ENCODE data around the gene PLSCR5. TPM values are rescaled to one million over a fixed set of nuclear protein-coding genes. Genes with fewer than 3 reads are reported as not detected.

PLSCR5 gene
- total and polyA plus RNA-seq, 2 donors (not counting 1 experiment from before 2014, with no cell fraction given), result not detected

GRCh38 chr3:146539315-146539714, 65.8 kb downstream of the PLSCR5 start:
- H2AFZ ChIP-seq (ENCODE audit: low read length), result no peak overlapping the region
- H3K9me3 ChIP-seq (ENCODE audit: control insufficient read depth, insufficient read depth, low read depth, low read length), result no peaks in the 10 kb centered on the region
- H3K27ac ChIP-seq (ENCODE audit: insufficient read depth, low read length), result no peak overlapping the region
- H3K9ac ChIP-seq (ENCODE audit: insufficient read depth, low read length), result no peak overlapping the region
- no peak for DNase-seq (ENCODE audit: low read depth in 2 of 2)
- peaks cover 19% of the 10 kb centered on the region for H3K79me2 ChIP-seq (ENCODE audit: control insufficient read depth, insufficient read depth, low read length)
- peaks cover 2% of the 10 kb centered on the region for H3K4me1 ChIP-seq (ENCODE audit: control insufficient read depth, extremely low read depth, insufficient read depth, low read length)
- TF ChIP-seq CTCF (conservative IDR thresholded peaks at IDR 0.05 in 1 of 2, IDR thresholded peaks at IDR 0.05 in 1 of 2; ENCODE audit: low read depth in 1 of 2, low read length in 2 of 2) (no peak), EZH2 (IDR thresholded peaks at IDR 0.05; ENCODE audit: low read length, missing control alignments) (no peak)
- no peak overlapping the region for H3K4me3 ChIP-seq (replicated peaks in 1 of 4; ENCODE audit: control extremely low read depth in 1 of 4, insufficient read depth in 1 of 4, low read depth in 3 of 4, low read length in 4 of 4)
- H3K4me2 ChIP-seq (ENCODE audit: extremely low read depth, insufficient read depth, low read length), result no peak overlapping the region
- H3K36me3 ChIP-seq (ENCODE audit: control insufficient read depth, insufficient read depth, low read length), result no peaks in the 10 kb centered on the region
- no peaks in the 10 kb centered on the region for H3K27me3 ChIP-seq (ENCODE audit: control insufficient read depth, insufficient read depth, low read length)
- H4K20me1 ChIP-seq (ENCODE audit: control insufficient read depth, extremely low read depth, insufficient read depth, low read length), result no peaks in the 10 kb centered on the region

GRCh38 chr3:146537603-146538002, 67.5 kb downstream of the PLSCR5 start:
- Histone ChIP-seq H3K4me2 (ENCODE audit: extremely low read depth, insufficient read depth, low read length) (no peak overlapping the region), H3K9ac (ENCODE audit: insufficient read depth, low read length) (no peak overlapping the region), H4K20me1 (ENCODE audit: control insufficient read depth, extremely low read depth, insufficient read depth, low read length) (no peaks in the 10 kb centered on the region), H3K4me1 (ENCODE audit: control insufficient read depth, extremely low read depth, insufficient read depth, low read length) (peaks cover 2% of the 10 kb centered on the region), H3K27me3 (ENCODE audit: control insufficient read depth, insufficient read depth, low read length) (no peaks in the 10 kb centered on the region), H3K4me3 (replicated peaks in 1 of 4; ENCODE audit: control extremely low read depth in 1 of 4, insufficient read depth in 1 of 4, low read depth in 3 of 4, low read length in 4 of 4) (no peak overlapping the region), H3K27ac (ENCODE audit: insufficient read depth, low read length) (no peak overlapping the region), H2AFZ (ENCODE audit: low read length) (no peak overlapping the region), H3K9me3 (ENCODE audit: control insufficient read depth, insufficient read depth, low read depth, low read length) (no peaks in the 10 kb centered on the region), H3K79me2 (ENCODE audit: control insufficient read depth, insufficient read depth, low read length) (peaks cover 14% of the 10 kb centered on the region), H3K36me3 (ENCODE audit: control insufficient read depth, insufficient read depth, low read length) (no peaks in the 10 kb centered on the region)
- peak in 1 of 2 donors; percentile 16 for DNase-seq (ENCODE audit: low read depth in 2 of 2)
- TF ChIP-seq EZH2 (IDR thresholded peaks at IDR 0.05; ENCODE audit: low read length, missing control alignments), result no peak
- no peak for TF ChIP-seq CTCF (conservative IDR thresholded peaks at IDR 0.05 in 1 of 2, IDR thresholded peaks at IDR 0.05 in 1 of 2; ENCODE audit: low read depth in 1 of 2, low read length in 2 of 2)

- H3K27ac ChIP-seq (ENCODE audit: insufficient read depth, low read length), result no peak overlapping the region
- H4K20me1 ChIP-seq (ENCODE audit: control insufficient read depth, extremely low read depth, insufficient read depth, low read length), result no peaks in the 10 kb centered on the region
- H3K9me3 ChIP-seq (ENCODE audit: control insufficient read depth, insufficient read depth, low read depth, low read length), result no peaks in the 10 kb centered on the region
- no peaks in the 10 kb centered on the region for H3K27me3 ChIP-seq (ENCODE audit: control insufficient read depth, insufficient read depth, low read length)
- H3K9ac ChIP-seq (ENCODE audit: insufficient read depth, low read length), result no peak overlapping the region
- no peaks in the 10 kb centered on the region for H3K36me3 ChIP-seq (ENCODE audit: control insufficient read depth, insufficient read depth, low read length)
- peak in 1 of 2 donors; percentile 81 for DNase-seq (ENCODE audit: low read depth in 2 of 2)
- H3K4me3 ChIP-seq (replicated peaks in 1 of 4; ENCODE audit: control extremely low read depth in 1 of 4, insufficient read depth in 1 of 4, low read depth in 3 of 4, low read length in 4 of 4), result peak overlapping the region in 1 of 4 experiments; percentile 25
- peaks cover 2% of the 10 kb centered on the region for H3K4me1 ChIP-seq (ENCODE audit: control insufficient read depth, extremely low read depth, insufficient read depth, low read length)
- no peak overlapping the region for H2AFZ ChIP-seq (ENCODE audit: low read length)
- TF ChIP-seq EZH2 (IDR thresholded peaks at IDR 0.05; ENCODE audit: low read length, missing control alignments) (no peak), CTCF (conservative IDR thresholded peaks at IDR 0.05 in 1 of 2, IDR thresholded peaks at IDR 0.05 in 1 of 2; ENCODE audit: low read depth in 1 of 2, low read length in 2 of 2) (no peak)
- H3K79me2 ChIP-seq (ENCODE audit: control insufficient read depth, insufficient read depth, low read length), result peaks cover 9% of the 10 kb centered on the region
- no peak overlapping the region for H3K4me2 ChIP-seq (ENCODE audit: extremely low read depth, insufficient read depth, low read length)
Measured at GRCh38 chr3:146536681-146537080, 68.5 kb downstream of the PLSCR5 start.

Other genes with a start within 250 kb of the PLSCR5 start
- 0.17 TPM in 1 of 2 replicates, not detected in the other for gene PLSCR2, start 135.8 kb downstream of the PLSCR5 start, total RNA-seq
- gene PLSCR2, start 135.8 kb downstream of the PLSCR5 start, polyA plus RNA-seq, result not detected in 2 replicates
- 36.8 and 43.9 TPM in 2 replicates for gene PLSCR1, start 60.7 kb downstream of the PLSCR5 start, total RNA-seq
- gene PLSCR1, start 60.7 kb downstream of the PLSCR5 start, polyA plus RNA-seq, result 45.5 and 73.3 TPM in 2 replicates

Measured in fibroblast of lung (primary cell).